Measurements from ENCODE around the gene PRKCA.

The PRKCA gene

GRCh38 chr17:66354472-66354871, 52.1 kb downstream of the PRKCA start:
- Histone ChIP-seq H2BK120ac (ENCODE audit: insufficient read depth, low read length, poor library complexity) (no peak overlapping the region), H2BK5ac (ENCODE audit: low read depth, low read length, poor library complexity) (no peak overlapping the region), H3K18ac (ENCODE audit: low read length) (no peak overlapping the region), H4K12ac (ENCODE audit: low read depth, low read length) (no peak overlapping the region), H3K4ac (ENCODE audit: low read depth, low read length) (no peak overlapping the region), H3K36me3 (ENCODE audit: control insufficient read depth in 1 of 2, insufficient read depth in 2 of 2, low read length in 2 of 2) (no peaks in the 10 kb centered on the region), H3K4me1 (ENCODE audit: control insufficient read depth in 1 of 2, insufficient read depth in 2 of 2, low read length in 2 of 2) (no peaks in the 10 kb centered on the region), H3K9me3 (ENCODE audit: insufficient read depth, low read depth, low read length) (no peaks in the 10 kb centered on the region), H3K9ac (ENCODE audit: low read length) (no peak overlapping the region), H2AK5ac (ENCODE audit: low read length) (no peak overlapping the region), H3K27ac (ENCODE audit: low read depth, low read length) (no peak overlapping the region), H3K79me1 (ENCODE audit: low read length) (no peaks in the 10 kb centered on the region), H3K14ac (ENCODE audit: low read length) (no peak overlapping the region), H4K8ac (ENCODE audit: low read depth, low read length) (no peak overlapping the region), H2AFZ (ENCODE audit: insufficient read depth, low read length, poor library complexity) (no peak overlapping the region), H4K91ac (ENCODE audit: low read depth, low read length) (no peak overlapping the region), H3K23ac (ENCODE audit: low read length) (no peak overlapping the region), H2BK12ac (ENCODE audit: low read length) (no peak overlapping the region), H3K4me2 (ENCODE audit: low read length) (no peak overlapping the region), H3K4me3 (ENCODE audit: low read depth, low read length) (no peak overlapping the region), H3K27me3 (ENCODE audit: insufficient read depth, low read length) (no peaks in the 10 kb centered on the region), H3K79me2 (ENCODE audit: control insufficient read depth, insufficient read depth, low read length, poor library complexity) (no peaks in the 10 kb centered on the region)
- no CpG with 5 or more reads among the region's 3 CpGs for WGBS (ENCODE audit: extremely low coverage, insufficient coverage, insufficient read length)
- DNase-seq = no peak

DNA sequence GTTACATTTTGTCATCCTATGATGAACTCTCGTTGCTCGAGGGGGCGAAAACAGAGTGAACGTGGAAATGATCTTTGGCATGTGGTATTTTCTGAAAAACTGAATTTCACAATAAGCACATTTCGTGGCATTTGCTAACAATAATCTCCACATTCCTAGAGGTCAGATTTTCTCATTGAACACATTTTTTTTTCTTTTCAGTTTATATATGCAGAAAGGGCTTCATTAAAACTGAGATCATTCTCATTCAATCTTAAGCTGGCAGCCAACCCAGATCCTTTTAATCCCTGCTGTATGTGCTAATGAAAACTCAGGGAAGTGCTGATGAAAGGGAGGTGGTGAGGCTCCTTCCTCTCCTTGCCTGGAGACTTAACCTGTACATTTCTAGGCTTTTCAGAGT, 52.6 kb downstream of the PRKCA start:
- Histone ChIP-seq H2BK120ac (ENCODE audit: insufficient read depth, low read length, poor library complexity) (no peak overlapping the region), H2BK5ac (ENCODE audit: low read depth, low read length, poor library complexity) (no peak overlapping the region), H3K27ac (ENCODE audit: low read depth, low read length) (no peak overlapping the region), H3K4me3 (ENCODE audit: low read depth, low read length) (no peak overlapping the region), H3K14ac (ENCODE audit: low read length) (no peak overlapping the region), H4K8ac (ENCODE audit: low read depth, low read length) (no peak overlapping the region), H3K9ac (ENCODE audit: low read length) (no peak overlapping the region), H3K4me1 (ENCODE audit: control insufficient read depth in 1 of 2, insufficient read depth in 2 of 2, low read length in 2 of 2) (no peaks in the 10 kb centered on the region), H3K27me3 (ENCODE audit: insufficient read depth, low read length) (no peaks in the 10 kb centered on the region), H3K79me1 (ENCODE audit: low read length) (no peaks in the 10 kb centered on the region), H3K18ac (ENCODE audit: low read length) (no peak overlapping the region), H4K91ac (ENCODE audit: low read depth, low read length) (no peak overlapping the region), H2AK5ac (ENCODE audit: low read length) (no peak overlapping the region), H3K4ac (ENCODE audit: low read depth, low read length) (no peak overlapping the region), H3K23ac (ENCODE audit: low read length) (peak overlapping the region; percentile 12), H3K4me2 (ENCODE audit: low read length) (no peak overlapping the region), H2AFZ (ENCODE audit: insufficient read depth, low read length, poor library complexity) (no peak overlapping the region), H3K79me2 (ENCODE audit: control insufficient read depth, insufficient read depth, low read length, poor library complexity) (no peaks in the 10 kb centered on the region), H4K12ac (ENCODE audit: low read depth, low read length) (no peak overlapping the region), H2BK12ac (ENCODE audit: low read length) (no peak overlapping the region), H3K36me3 (ENCODE audit: control insufficient read depth in 1 of 2, insufficient read depth in 2 of 2, low read length in 2 of 2) (no peaks in the 10 kb centered on the region), H3K9me3 (ENCODE audit: insufficient read depth, low read depth, low read length) (no peaks in the 10 kb centered on the region)
- DNase-seq = peak; percentile 30 to 74
- no CpG with 5 or more reads among the region's 5 CpGs for WGBS (ENCODE audit: extremely low coverage, insufficient coverage, insufficient read length)

DNA sequence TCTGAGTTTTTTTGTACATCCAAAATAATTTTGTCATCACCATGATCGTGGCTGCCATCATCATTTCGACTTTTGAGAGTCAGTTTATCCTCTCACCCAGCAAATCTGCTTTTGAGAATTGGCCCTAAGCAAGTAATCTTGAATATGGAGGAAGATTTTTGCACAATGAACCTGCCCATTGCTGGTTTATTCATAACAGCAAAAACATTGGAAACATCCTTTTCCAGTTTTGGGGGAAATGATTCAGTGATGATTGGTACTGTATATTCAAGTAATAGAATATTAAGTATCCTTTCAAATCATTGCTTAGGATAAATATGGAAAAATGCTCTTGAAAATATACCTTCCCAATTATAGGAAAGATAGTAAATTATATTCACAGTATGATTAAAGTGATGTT, 53.1 kb downstream of the PRKCA start:
- H2BK12ac ChIP-seq (ENCODE audit: low read length) = no peak overlapping the region
- H2AK5ac ChIP-seq (ENCODE audit: low read length) = no peak overlapping the region
- no peak overlapping the region for H2BK5ac ChIP-seq (ENCODE audit: low read depth, low read length, poor library complexity)
- H3K79me1 ChIP-seq (ENCODE audit: low read length) = no peaks in the 10 kb centered on the region
- no peaks in the 10 kb centered on the region for H3K9me3 ChIP-seq (ENCODE audit: insufficient read depth, low read depth, low read length)
- H3K4ac ChIP-seq (ENCODE audit: low read depth, low read length) = no peak overlapping the region
- H3K4me3 ChIP-seq (ENCODE audit: low read depth, low read length) = no peak overlapping the region
- no peaks in the 10 kb centered on the region for H3K27me3 ChIP-seq (ENCODE audit: insufficient read depth, low read length)
- H3K18ac ChIP-seq (ENCODE audit: low read length) = no peak overlapping the region
- H3K79me2 ChIP-seq (ENCODE audit: control insufficient read depth, insufficient read depth, low read length, poor library complexity) = no peaks in the 10 kb centered on the region
- no peaks in the 10 kb centered on the region for H3K36me3 ChIP-seq (ENCODE audit: control insufficient read depth in 1 of 2, insufficient read depth in 2 of 2, low read length in 2 of 2)
- H3K4me2 ChIP-seq (ENCODE audit: low read length) = no peak overlapping the region
- no peak overlapping the region for H4K91ac ChIP-seq (ENCODE audit: low read depth, low read length)
- H3K4me1 ChIP-seq (ENCODE audit: control insufficient read depth in 1 of 2, insufficient read depth in 2 of 2, low read length in 2 of 2) = no peaks in the 10 kb centered on the region
- no peak overlapping the region for H3K27ac ChIP-seq (ENCODE audit: low read depth, low read length)
- H2BK120ac ChIP-seq (ENCODE audit: insufficient read depth, low read length, poor library complexity) = no peak overlapping the region
- H3K23ac ChIP-seq (ENCODE audit: low read length) = no peak overlapping the region
- no peak overlapping the region for H3K14ac ChIP-seq (ENCODE audit: low read length)
- no peak overlapping the region for H4K8ac ChIP-seq (ENCODE audit: low read depth, low read length)
- DNase-seq = no peak
- no peak overlapping the region for H4K12ac ChIP-seq (ENCODE audit: low read depth, low read length)
- WGBS (ENCODE audit: extremely low coverage, insufficient coverage, insufficient read length) = no CpG with 5 or more reads among the region's 2 CpGs
- no peak overlapping the region for H2AFZ ChIP-seq (ENCODE audit: insufficient read depth, low read length, poor library complexity)
- no peak overlapping the region for H3K9ac ChIP-seq (ENCODE audit: low read length)

GRCh38 chr17:66357037-66357436, 54.6 kb downstream of the PRKCA start:
- H4K91ac ChIP-seq (ENCODE audit: low read depth, low read length) = no peak overlapping the region
- no peak overlapping the region for H3K27ac ChIP-seq (ENCODE audit: low read depth, low read length)
- H3K27me3 ChIP-seq (ENCODE audit: insufficient read depth, low read length) = no peaks in the 10 kb centered on the region
- no peak overlapping the region for H2AFZ ChIP-seq (ENCODE audit: insufficient read depth, low read length, poor library complexity)
- DNase-seq = no peak
- H3K79me1 ChIP-seq (ENCODE audit: low read length) = no peaks in the 10 kb centered on the region
- H4K8ac ChIP-seq (ENCODE audit: low read depth, low read length) = no peak overlapping the region
- H3K4ac ChIP-seq (ENCODE audit: low read depth, low read length) = no peak overlapping the region
- H2BK5ac ChIP-seq (ENCODE audit: low read depth, low read length, poor library complexity) = no peak overlapping the region
- no peak overlapping the region for H2AK5ac ChIP-seq (ENCODE audit: low read length)
- H2BK12ac ChIP-seq (ENCODE audit: low read length) = no peak overlapping the region
- H3K9ac ChIP-seq (ENCODE audit: low read length) = no peak overlapping the region
- no peaks in the 10 kb centered on the region for H3K36me3 ChIP-seq (ENCODE audit: control insufficient read depth in 1 of 2, insufficient read depth in 2 of 2, low read length in 2 of 2)
- H3K4me2 ChIP-seq (ENCODE audit: low read length) = no peak overlapping the region
- H3K4me1 ChIP-seq (ENCODE audit: control insufficient read depth in 1 of 2, insufficient read depth in 2 of 2, low read length in 2 of 2) = no peaks in the 10 kb centered on the region
- no peak overlapping the region for H3K14ac ChIP-seq (ENCODE audit: low read length)
- H3K4me3 ChIP-seq (ENCODE audit: low read depth, low read length) = no peak overlapping the region
- H3K23ac ChIP-seq (ENCODE audit: low read length) = no peak overlapping the region
- H3K9me3 ChIP-seq (ENCODE audit: insufficient read depth, low read depth, low read length) = no peaks in the 10 kb centered on the region
- peak overlapping the region; percentile 24 for H4K12ac ChIP-seq (ENCODE audit: low read depth, low read length)
- H3K79me2 ChIP-seq (ENCODE audit: control insufficient read depth, insufficient read depth, low read length, poor library complexity) = no peaks in the 10 kb centered on the region
- no peak overlapping the region for H2BK120ac ChIP-seq (ENCODE audit: insufficient read depth, low read length, poor library complexity)
- no peak overlapping the region for H3K18ac ChIP-seq (ENCODE audit: low read length)
- WGBS (ENCODE audit: extremely low coverage, insufficient coverage, insufficient read length) = no CpG with 5 or more reads among the region's 2 CpGs

All from trophoblast cell (in vitro differentiated cells and primary cell).